H1 (cell line): ENCODE measurements around the gene BCAR3. TPM values are rescaled to one million over a fixed set of nuclear protein-coding genes. Genes with fewer than 3 reads are reported as not detected.

ENCODE experiments used
- BRCA1 ChIP-seq: IDR thresholded peaks from 2 replicates; pipeline ENCODE4 v1.6.1; 2012; ENCODE audit warnings: low read depth, low read length, improper control_type of control experiment
- polyA plus RNA-seq, 7 experiments: library from polyadenylated mRNA; depleted of rRNA in 3 of 7; stranded (reverse) in 5 of 7; unstranded in 2 of 7; fragments of >200 nt in 5 of 7; fragments of 200-250 nt in 2 of 7; gene quantifications; 1 replicate in 5 of 7; 2 replicates in 1 of 7; 4 replicates in 1 of 7; pipeline versions ENCODE4 v1.2.1 to v1.2.3, GENCODE V29; 2011 to 2013; ENCODE audit warnings: missing spikeins in 2 of 7, mixed read lengths in 2 of 7
- total RNA-seq: library from RNA; stranded (reverse); fragmentation: NEBNext Ultra II Directional; extraction: Animal tissue kit (Norgen Biotek cat#: 25700); gene quantifications from 2 replicates; pipeline ENCODE4 v1.2.1, GENCODE V29; 2021

The BCAR3 gene
- total and polyA plus RNA-seq, 2 of the 8 experiments (the other 6 are each of a cell fraction or from before 2014, with no cell fraction given), result 5.6 to 9.2 TPM

DNA sequence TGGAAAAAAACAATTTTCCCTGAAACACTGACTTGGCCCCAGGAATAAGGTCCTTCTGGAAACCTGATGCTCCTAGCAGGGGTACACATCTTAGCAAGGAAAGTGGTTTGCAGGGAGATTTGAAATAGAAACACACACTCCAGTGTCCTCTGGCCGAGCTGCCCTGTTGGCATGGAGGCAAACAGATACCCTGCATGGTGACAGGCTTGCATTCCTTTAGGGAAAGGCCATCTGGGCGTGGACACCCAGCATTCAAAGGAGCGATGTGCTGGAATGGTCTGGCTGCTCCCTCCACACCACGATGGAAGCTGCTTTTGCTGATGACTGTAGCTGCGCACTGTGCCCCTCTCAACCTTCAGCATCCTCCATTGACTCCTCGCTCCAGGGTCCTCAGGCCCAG lies 41.5 kb upstream of the BCAR3 start (continued):
- no peak for TF ChIP-seq BRCA1
